Activated naive CD4-positive, alpha-beta T cell treated with anti-CD3 and anti-CD28 coated beads for 36 hours (primary cell): ENCODE measurements around the gene CRTC1. TPM values are rescaled to one million over a fixed set of nuclear protein-coding genes. Genes with fewer than 3 reads are reported as not detected.
"Not testable (repeated sequence)": the region's sequence is repeated elsewhere in the genome, so short reads cannot be mapped to it uniquely, and the experiment has no call there.

ENCODE experiments used
- CTCF ChIA-PET: fragments of 350-600 bp; sonication (Branson Sonifier 250); formaldehyde crosslinking; loops from one replicate; lab custom pipeline; 2021; ENCODE audit warnings: antibody characterized with exemption; lab: Charles Lee
- DNase-seq: peaks from one replicate; pipeline ENCODE4 v3.0.0-alpha.2; 2020
- H3K27ac Mint-ChIP-seq: one replicate; pipeline ENCODE4 v1.8.0; 2021; ENCODE audit warnings: mild to moderate bottlenecking, mixed read lengths
- H3K27me3 Mint-ChIP-seq: one replicate; pipeline ENCODE4 v1.8.0; 2021; ENCODE audit warnings: low read depth, mixed read lengths
- H3K36me3 Mint-ChIP-seq: one replicate; pipeline ENCODE4 v1.8.0; 2021; ENCODE audit warnings: low read depth, mixed read lengths
- H3K4me1 Mint-ChIP-seq: one replicate; pipeline ENCODE4 v1.8.0; 2021; ENCODE audit warnings: low read depth, mixed read lengths
- H3K4me3 Mint-ChIP-seq: one replicate; pipeline ENCODE4 v1.8.0; 2021; ENCODE audit warnings: mild to moderate bottlenecking, moderate library complexity, mixed read lengths
- H3K9me3 Mint-ChIP-seq: one replicate; pipeline ENCODE4 v1.8.0; 2021; ENCODE audit warnings: mixed read lengths
- intact Hi-C: fragments of 100-400 bp; cut with micrococcal nuclease; formaldehyde crosslinking; loops from one replicate; pipeline ENCODE4 v1.15.1; 2023
- total RNA-seq, 2 experiments: library from RNA; stranded (reverse); gene quantifications; one replicate each; pipeline ENCODE4 v1.2.3, GENCODE V29; 2021

CRTC1 gene
- total RNA-seq, 2 experiments from 2014 or later = 4.0 to 4.2 TPM

DNA sequence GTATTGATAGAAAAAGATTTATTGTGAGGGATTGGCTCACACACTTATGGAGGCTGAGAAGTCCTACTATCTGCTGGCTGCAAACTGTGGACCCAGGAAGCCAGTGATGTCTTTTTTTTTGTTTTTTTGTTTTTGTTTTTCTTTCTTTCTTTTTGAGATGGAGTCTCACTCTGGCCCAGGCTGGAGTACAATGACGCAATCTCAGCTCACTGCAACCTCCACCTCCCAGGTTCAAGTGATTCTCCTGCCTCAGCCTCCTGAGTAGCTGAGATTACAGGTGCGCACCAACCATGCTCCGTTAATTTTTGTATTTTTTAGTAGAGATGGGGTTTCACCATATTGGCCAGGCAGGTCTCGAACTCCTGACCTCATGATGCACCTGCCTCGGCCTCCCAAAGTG, 128.2 kb downstream of the CRTC1 start:
- H3K36me3 Mint-ChIP-seq, H3K4me1 Mint-ChIP-seq, H3K27ac Mint-ChIP-seq, DNase-seq, intact Hi-C loops, H3K27me3 Mint-ChIP-seq, H3K9me3 Mint-ChIP-seq, H3K4me3 Mint-ChIP-seq: not testable (repeated sequence)
- CTCF ChIA-PET = interaction anchor here (0.7 kb wide), 1 partner anchor 334 kb away, joined by 5 read pairs; no protein-coding TSS in a partner anchor

DNA sequence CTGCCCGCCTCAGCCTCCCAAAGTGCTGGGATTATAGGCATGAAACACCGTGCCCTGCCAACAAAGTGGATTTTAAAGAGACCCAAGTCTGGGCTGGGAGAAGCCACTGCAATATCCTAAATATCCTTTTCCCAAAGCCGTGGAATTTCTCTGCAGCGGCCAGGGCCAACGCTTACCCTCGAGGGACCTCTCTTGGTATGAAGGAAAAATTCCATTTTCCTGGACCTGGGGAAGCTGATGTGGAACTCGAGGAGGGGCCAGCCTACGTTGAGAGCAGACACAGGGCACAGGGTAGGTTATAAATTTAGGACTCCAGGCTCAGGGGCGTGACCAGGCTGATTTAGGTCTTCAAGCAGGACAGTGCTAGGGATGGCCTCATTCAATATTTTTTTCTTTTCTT, 130.6 kb downstream of the CRTC1 start:
- DNase-seq = no peak
- Mint-ChIP-seq H3K27ac (no peak overlapping the region), H3K4me3 (no peak overlapping the region), H3K4me1 (peaks cover 3% of the 10 kb centered on the region), H3K27me3 (peaks cover 3% of the 10 kb centered on the region), H3K36me3 (no peaks in the 10 kb centered on the region), H3K9me3 (no peaks in the 10 kb centered on the region)
- intact Hi-C loops = no loop called here
- CTCF ChIA-PET = no interaction called here

DNA sequence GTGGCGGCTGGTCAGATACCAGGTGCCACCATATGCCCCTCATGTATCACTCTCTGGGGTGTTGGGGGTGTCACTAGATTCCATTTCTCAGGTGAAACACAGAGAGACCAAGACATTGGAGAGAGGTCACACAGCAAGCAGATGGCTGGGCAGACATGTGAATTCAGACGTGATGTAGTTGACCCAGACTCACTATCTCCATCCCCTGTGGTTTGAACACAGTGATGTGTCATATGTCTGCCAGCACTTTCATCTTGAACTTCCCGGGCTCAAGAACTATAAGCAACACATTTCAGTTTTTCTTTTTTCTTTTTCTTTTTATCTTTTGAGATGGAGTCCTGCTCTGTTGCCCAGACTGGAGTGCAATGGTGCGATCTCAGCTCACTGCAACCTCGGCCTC, 132.2 kb downstream of the CRTC1 start:
- Mint-ChIP-seq H3K4me1 (no peaks in the 10 kb centered on the region), H3K27ac (no peak overlapping the region), H3K27me3 (no peaks in the 10 kb centered on the region), H3K4me3 (no peak overlapping the region), H3K36me3 (no peaks in the 10 kb centered on the region), H3K9me3 (no peaks in the 10 kb centered on the region)
- no peak for DNase-seq
- CTCF ChIA-PET = interaction anchor here (0.6 kb wide), 1 partner anchor 40 kb away, joined by 4 read pairs; no protein-coding TSS in a partner anchor
- intact Hi-C loops = no loop called here

DNA sequence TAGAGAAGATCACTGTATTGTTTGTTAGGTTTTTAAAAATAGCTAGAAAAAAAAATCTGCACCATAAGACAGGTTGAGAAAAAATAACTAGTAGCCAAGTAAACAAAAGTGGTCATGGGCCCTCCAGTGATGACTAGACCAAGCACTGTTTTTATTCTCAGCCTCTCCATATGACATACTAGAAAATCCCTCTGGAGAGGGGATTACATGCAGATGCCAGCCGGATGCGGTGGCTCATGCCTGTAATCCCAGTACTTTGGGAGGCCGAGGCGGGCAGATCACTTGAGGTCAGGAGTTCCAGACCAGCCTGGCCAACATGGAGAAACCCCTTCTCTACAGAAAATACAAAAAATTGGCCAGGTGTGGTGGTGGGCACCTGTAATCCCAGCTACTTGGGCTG, 133.2 kb downstream of the CRTC1 start:
- H3K4me1 Mint-ChIP-seq, H3K27ac Mint-ChIP-seq, intact Hi-C loops, H3K9me3 Mint-ChIP-seq, H3K4me3 Mint-ChIP-seq, H3K36me3 Mint-ChIP-seq, H3K27me3 Mint-ChIP-seq, DNase-seq: not testable (repeated sequence)
- CTCF ChIA-PET = interaction anchor here (0.6 kb wide), 1 partner anchor 13 kb away, joined by 3 read pairs; no protein-coding TSS in a partner anchor

DNA sequence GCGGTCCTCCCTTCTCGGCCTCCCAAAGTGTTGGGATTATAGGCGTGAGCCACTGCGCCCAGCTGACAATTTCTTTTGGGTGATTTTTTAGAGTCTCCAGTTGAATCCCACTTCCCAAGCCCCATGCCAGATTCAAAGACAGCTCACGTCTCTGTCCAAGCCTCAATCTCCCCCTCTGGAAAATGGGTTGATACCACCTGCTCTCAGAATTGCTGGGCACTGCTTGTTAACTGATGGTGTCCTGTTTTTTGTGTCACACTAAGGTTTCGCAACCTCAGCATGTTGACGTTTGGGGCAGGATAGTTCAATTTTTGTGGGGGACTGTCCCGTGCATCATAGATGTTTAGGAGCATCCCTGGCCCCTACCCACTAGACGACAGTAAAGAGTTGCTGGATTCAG, 134.1 kb downstream of the CRTC1 start:
- H3K9me3 Mint-ChIP-seq = no peaks in the 10 kb centered on the region
- no peaks in the 10 kb centered on the region for H3K4me1 Mint-ChIP-seq
- DNase-seq = no peak
- no peak overlapping the region for H3K27ac Mint-ChIP-seq
- intact Hi-C loops = no loop called here
- CTCF ChIA-PET = no interaction called here
- no peak overlapping the region for H3K4me3 Mint-ChIP-seq
- H3K36me3 Mint-ChIP-seq = no peaks in the 10 kb centered on the region
- H3K27me3 Mint-ChIP-seq = no peaks in the 10 kb centered on the region

DNA sequence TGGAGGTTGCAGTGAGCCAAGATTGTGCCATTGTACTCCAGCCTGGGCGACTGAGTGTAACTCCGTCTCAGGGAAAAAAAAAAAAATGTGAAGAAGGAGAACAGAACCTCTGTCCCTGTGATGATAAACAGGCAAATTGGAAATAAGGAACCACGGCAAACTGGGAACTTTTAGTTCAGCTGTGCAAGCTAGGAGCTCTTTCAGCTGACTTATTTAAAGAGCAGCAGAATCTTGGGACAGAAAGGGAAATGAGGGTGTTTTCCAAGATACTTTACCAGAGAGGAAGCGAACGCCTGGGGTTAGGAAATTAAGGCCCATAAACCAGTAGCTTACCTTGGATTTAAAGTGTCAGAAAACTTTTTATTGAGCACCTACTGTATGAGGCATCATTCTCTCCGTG, 145.3 kb downstream of the CRTC1 start:
- Mint-ChIP-seq H3K9me3 (peaks cover 4% of the 10 kb centered on the region), H3K4me1 (peaks cover 6% of the 10 kb centered on the region), H3K27me3 (no peaks in the 10 kb centered on the region), H3K4me3 (no peak overlapping the region), H3K36me3 (peaks cover 14% of the 10 kb centered on the region), H3K27ac (no peak overlapping the region)
- intact Hi-C loops = no loop called here
- CTCF ChIA-PET = interaction anchor here (0.6 to 1.1 kb wide), 7 partner anchors 16 to 1434 kb away, joined by 3 read pairs; no protein-coding TSS in a partner anchor
- DNase-seq = no peak

DNA sequence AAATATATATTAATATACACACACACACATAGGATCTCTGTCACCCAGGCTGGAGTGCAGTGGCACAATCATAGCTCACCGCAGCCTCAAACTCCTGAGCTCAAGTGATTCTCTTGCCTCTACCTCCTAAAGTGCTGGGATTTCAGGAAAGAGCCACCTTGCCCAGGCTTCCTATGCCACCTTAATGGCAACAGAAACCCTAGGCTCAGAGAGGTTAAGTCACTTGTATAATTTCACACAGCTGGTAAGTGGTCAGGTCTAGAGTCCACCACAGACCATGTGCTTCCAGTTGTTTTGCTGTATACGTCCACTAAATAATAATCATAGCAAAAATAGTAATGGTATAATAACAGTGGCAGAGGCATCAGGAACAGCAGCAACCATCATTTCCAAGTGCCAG, 147.0 kb downstream of the CRTC1 start:
- intact Hi-C loops = loop anchor here (2.0 to 10.0 kb wide), 4 partner anchors 128 to 546 kb away; partner anchors contain the start of genes ARMC6, JUND, SUGP2 and UBA52
- CTCF ChIA-PET = interaction anchor here (0.8 to 3.8 kb wide), 4 partner anchors 8 to 243 kb away, joined by 3 to 31 read pairs (median 4); no protein-coding TSS in a partner anchor
- H3K27ac Mint-ChIP-seq = no peak overlapping the region
- H3K27me3 Mint-ChIP-seq = no peaks in the 10 kb centered on the region
- H3K36me3 Mint-ChIP-seq = peaks cover 28% of the 10 kb centered on the region
- peaks cover 4% of the 10 kb centered on the region for H3K9me3 Mint-ChIP-seq
- H3K4me3 Mint-ChIP-seq = peak overlapping the region; percentile 18
- H3K4me1 Mint-ChIP-seq = peaks cover 23% of the 10 kb centered on the region
- no peak for DNase-seq

DNA sequence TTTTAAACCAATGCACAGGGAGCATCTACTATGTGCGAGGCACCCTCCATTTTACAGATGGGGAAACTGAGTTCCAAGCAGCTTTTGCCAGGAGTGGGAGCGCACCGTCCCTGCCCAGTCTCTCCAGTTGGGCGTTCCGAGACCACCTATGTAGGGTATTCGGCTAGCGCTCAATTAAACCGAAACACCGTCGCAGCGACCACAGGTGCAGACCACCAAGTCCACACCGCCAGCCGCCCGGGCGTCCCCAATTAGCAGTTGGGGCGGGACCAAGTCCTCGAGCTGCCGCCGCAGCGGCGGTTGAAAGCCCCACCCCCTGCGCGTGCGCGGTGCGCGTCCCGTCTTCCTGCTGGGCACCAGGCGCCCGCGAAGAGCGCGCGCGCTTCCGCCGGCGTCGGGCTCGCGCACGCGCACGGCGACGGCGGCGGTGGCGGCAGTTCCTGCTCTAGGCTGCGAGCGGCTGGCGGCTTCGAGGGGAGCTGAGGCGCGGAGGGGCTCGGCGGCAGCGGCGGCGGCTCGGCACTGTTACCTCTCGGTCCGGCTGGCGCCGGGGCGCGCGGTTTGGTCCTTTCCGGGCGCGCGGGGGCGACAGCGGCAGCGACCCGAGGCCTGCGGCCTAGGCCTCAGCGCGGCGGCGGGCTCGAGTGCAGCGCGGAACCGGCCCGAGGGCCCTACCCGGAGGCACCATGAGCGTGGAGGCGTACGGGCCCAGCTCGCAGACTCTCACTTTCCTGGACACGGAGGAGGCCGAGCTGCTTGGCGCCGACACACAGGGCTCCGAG, 148.2 kb downstream of the CRTC1 start, which contains the start of gene UPF1:
Gene UPF1, plus strand, starts transcription at position 436 of the 782 bp plus-strand sequence. Its CDS starts 251 bp downstream, at position 687.
- H3K36me3 Mint-ChIP-seq = peaks cover 38% of the 10 kb centered on the region
- intact Hi-C loops = loop anchor here (1.0 to 10.0 kb wide), 8 partner anchors 12 to 547 kb away; partner anchors contain the start of genes ARMC6, COPE, CRTC1 and DDX49
- peaks cover 4% of the 10 kb centered on the region for H3K9me3 Mint-ChIP-seq
- H3K4me1 Mint-ChIP-seq = peaks cover 34% of the 10 kb centered on the region
- CTCF ChIA-PET = interaction anchor here (0.6 to 3.8 kb wide), 5 partner anchors 10 to 420 kb away, joined by 3 to 31 read pairs (median 3); no protein-coding TSS in a partner anchor
- peak; percentile 96 for DNase-seq
- H3K27ac Mint-ChIP-seq = peak within 1 kb of the TSS; percentile 86
- no peaks in the 10 kb centered on the region for H3K27me3 Mint-ChIP-seq
- peak within 1 kb of the TSS; percentile 97 for H3K4me3 Mint-ChIP-seq

Other genes with a start within 250 kb of the CRTC1 start
- gene ISYNA1, start 245.5 kb upstream of the CRTC1 start, total RNA-seq = 10 to 100 TPM; 12.3 to 14.3 TPM
- 10 to 100 TPM; 14.1 TPM for gene ELL, start 161.6 kb upstream of the CRTC1 start, total RNA-seq
- 100 to 1,000 TPM; 161 to 163 TPM for gene FKBP8, start 140.1 kb upstream of the CRTC1 start, total RNA-seq
- gene KXD1, start 125.8 kb upstream of the CRTC1 start, total RNA-seq = 10 to 100 TPM; 86.7 TPM
- gene UBA52, start 111.8 kb upstream of the CRTC1 start, total RNA-seq = 1,000 to 10,000 TPM; 1,997 to 2,122 TPM
- 10 to 100 TPM; 62.9 to 68.5 TPM for gene REX1BD, start 94.9 kb upstream of the CRTC1 start, total RNA-seq
- gene CRLF1, start 76.9 kb upstream of the CRTC1 start, total RNA-seq = not detected
- under 1 TPM; 0.21 to 0.40 TPM for gene TMEM59L, start 70.8 kb upstream of the CRTC1 start, total RNA-seq
- gene KLHL26, start 46.7 kb upstream of the CRTC1 start, total RNA-seq = 10 to 100 TPM in 1 of 2 experiments, 1 to 10 TPM in 1; 8.9 to 12.0 TPM
- gene COMP, start 107.6 kb downstream of the CRTC1 start, total RNA-seq = not detected
- 100 to 1,000 TPM in 1 of 2 experiments, 10 to 100 TPM in 1; 95.0 to 105 TPM for gene UPF1, start 148.3 kb downstream of the CRTC1 start, total RNA-seq
- gene CERS1, start 212.5 kb downstream of the CRTC1 start, total RNA-seq = not detected
- 100 to 1,000 TPM; 199 to 200 TPM for gene COPE, start 235.7 kb downstream of the CRTC1 start, total RNA-seq
- 10 to 100 TPM; 48.3 to 50.1 TPM for gene DDX49, start 236.0 kb downstream of the CRTC1 start, total RNA-seq